NCI-H82 treated with DMSO at 0.1 percent for 48 hours (cell line): Measurements from ENCODE around the gene ATF7.
"Not testable (repeated sequence)": the region's sequence is repeated elsewhere in the genome, so short reads cannot be mapped to it uniquely, and the experiment has no call there.

Experiments
- DNase-seq: peaks from one replicate; lab custom pipeline; 2025; ENCODE audit not compliant: unreplicated experiment; lab: John Stamatoyannopoulos, UW

ATF7 gene

GRCh38 chr12:53567961-53568808 lies 58.0 kb downstream of the ATF7 start:
- DNase-seq = no peak

DNA sequence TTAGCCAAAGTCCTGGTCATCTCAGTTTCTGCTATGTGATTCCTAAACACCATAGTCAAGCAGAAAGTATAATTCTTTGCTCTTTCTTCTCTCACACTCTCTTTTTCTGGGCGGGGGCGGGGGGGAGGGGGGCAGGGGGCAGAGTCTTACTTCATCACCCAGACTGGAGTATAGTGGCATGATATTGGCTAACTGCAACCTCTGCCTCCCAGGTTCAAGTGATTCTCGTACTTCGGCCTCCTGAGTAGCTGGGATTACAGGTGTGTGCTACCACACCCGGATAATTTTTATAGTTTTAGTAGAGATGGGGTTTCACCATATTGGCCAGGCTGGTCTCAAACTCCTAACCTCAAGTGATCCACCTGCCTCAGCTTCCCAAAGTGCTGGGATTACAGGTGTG lies 60.8 kb downstream of the ATF7 start:
- not testable (repeated sequence) for DNase-seq

DNA sequence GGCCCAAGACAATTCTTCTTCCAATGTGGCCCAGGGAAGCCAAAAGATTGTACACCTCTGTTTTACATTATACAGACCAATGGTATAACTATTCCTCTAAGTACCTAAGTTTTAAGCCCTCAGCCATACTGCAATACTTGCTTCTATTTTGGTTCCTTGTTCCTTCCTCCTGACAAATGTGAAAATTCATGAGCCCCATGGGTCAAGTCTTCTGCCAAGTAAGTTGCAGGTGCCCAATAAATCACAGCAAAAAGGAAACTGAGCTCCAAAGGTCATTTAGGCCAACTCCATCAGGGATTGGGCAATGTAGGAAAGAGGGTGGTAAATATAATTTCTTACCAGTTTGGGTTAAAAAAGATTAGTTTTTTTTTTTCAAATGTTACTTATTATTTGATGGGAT lies 61.2 kb downstream of the ATF7 start:
- no peak for DNase-seq

GRCh38 chr12:53564278-53564677 lies 61.9 kb downstream of the ATF7 start:
- no peak for DNase-seq

- DNase-seq = no peak
These were observed 62.6 kb downstream of the ATF7 start for GRCh38 chr12:53563452-53564028.

DNA sequence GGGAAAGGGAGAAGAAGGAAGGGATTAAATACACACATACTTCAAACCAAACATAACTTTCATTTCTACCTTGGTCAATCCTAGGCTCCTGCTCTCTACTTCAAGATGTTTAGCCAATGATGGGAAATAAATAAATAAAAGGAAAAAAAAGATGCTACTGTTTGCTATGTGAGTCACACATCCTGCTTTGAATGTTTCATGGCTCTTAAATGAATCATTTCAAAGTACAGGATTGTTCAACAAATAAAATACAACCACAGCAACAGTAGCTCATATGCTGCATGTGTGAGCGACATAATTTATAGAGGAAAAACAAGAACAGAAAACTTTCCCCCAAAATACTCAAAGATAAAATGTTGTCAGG lies 64.6 kb downstream of the ATF7 start:
- DNase-seq = no peak

- no peak for DNase-seq
These were observed 65.1 kb downstream of the ATF7 start for GRCh38 chr12:53560912-53561589.

GRCh38 chr12:53560351-53560750 lies 65.8 kb downstream of the ATF7 start:
- DNase-seq = no peak

GRCh38 chr12:53558631-53559030 lies 67.6 kb downstream of the ATF7 start:
- DNase-seq = no peak

DNA sequence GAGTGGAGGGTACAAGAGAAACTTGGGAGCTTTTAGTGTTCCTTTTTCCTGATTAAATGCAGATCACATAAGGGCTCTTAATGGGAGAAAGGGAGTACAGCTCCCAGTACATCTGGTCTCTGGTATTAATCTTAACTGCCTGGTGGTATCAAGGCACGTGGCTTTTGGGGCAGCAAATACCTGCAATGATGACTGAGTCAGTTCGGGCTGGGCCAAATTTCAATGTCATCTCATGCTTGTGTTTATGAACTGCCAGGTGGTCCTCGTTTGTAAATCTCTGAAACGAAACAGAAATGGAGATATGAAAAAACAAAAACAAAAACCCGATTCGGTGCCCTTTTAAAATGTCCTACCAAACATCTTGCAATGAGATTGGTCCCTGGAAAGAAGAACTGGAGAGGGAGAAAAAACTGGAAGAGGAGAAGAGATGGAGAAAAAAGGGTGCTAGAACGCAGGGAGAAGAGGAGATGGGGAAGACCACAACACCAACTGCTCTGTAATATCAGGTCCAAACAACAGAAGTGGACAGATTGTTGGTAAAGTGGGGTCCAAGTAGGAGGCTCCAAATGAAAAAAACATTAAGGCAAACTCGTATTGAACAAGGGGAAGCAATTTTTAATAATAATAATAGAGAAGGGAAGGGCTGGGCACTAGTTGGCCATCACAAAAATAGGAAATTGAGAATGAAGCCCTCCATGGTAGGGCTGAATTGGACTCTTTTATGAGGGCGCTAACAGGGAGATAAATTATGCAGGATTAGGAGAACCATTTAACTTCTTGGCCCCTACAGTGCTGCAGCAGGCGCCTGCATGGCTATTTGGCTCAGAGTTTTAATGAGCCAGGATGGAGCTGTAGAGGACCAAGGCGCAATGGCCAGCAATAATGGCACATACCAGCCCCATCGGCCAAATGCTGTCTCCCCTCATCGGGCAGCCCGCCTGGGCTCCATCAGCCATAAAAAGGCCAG lies 73.5 kb downstream of the ATF7 start:
- no peak for DNase-seq

DNA sequence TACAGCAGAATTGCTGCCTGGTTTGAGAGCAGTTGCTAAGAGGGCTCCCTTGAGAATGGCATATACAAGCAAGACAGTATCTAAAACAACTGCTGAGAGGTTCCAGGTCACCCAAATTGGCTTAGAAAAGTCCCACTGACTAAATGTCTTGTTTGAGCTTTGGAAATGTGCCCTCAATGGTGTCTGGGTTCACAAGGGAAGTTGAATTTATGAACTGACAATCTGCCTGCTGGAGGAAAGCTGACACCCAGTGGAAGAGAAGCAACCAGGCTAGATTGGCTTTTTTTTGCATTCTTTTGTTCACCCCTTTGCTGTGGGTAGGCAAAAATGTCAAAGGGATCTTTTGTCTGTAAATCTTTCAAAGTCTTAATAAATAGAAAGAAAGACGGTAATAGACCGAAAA lies 74.3 kb downstream of the ATF7 start:
- no peak for DNase-seq

- no peak for DNase-seq
These were observed 75.6 kb downstream of the ATF7 start for GRCh38 chr12:53550595-53550994.

- DNase-seq = not testable (repeated sequence)
These were observed 76.1 kb downstream of the ATF7 start for GRCh38 chr12:53550131-53550530.

DNA sequence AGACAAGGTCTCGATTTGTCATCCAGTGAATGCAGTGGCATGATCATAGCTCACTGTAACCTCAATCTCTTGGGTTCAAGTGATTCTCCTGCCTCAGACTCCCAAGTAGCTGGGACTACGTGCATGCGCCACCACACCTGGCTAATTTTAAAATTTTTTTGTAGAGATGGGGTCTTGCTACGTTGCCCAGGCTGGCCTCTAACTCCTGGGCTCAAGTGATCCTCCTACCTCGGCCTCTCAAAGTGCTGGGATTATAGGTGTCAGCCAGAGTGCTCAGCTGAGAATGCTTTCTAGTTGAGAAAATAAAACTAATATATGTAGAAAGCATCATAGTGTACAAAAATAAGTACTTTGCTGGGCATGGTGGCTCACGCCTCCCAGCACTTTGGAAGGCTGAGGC lies 77.8 kb downstream of the ATF7 start:
- DNase-seq = not testable (repeated sequence)

DNA sequence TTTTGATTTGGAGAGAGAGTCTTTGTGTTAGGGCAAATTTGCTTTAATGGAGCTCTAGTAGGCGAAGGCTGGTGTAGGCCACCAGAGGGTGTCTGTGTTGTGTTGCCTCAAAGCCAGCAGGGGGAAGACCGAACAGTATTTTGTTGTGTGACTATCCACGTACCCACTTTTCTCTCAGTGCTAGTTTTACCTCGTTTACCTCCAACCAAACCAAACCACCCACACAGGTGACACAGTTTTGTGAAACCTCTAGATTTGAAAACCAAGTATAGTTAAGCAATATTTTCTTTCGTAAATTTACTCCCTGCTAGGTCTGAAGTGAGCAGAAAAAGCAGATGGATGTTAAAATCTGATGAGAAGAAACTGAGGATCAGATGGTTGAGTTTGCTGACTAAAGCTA lies 82.6 kb downstream of the ATF7 start:
- DNase-seq = peak; percentile 58

DNA sequence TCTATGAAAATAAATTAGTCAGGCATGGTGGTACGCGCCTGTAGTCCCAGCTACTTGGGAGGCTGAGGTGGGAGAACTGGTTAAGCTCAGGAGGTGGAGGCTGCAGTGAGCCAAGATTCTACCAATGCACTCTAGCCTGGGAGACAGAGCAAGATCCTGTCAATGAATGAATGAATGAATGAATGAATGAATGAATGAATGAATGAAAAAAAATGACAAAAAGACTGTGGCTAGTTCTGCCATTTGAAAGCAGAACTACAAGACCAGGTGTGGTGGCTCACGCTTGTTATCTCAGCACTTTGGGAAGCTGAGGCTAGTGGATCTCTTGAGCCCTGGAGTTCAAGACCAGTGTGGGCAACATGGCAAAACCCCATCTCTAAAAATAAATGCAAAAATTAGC lies 86.7 kb downstream of the ATF7 start:
- DNase-seq = no peak

GRCh38 chr12:53538209-53538689 lies 87.9 kb downstream of the ATF7 start:
- DNase-seq = no peak

DNA sequence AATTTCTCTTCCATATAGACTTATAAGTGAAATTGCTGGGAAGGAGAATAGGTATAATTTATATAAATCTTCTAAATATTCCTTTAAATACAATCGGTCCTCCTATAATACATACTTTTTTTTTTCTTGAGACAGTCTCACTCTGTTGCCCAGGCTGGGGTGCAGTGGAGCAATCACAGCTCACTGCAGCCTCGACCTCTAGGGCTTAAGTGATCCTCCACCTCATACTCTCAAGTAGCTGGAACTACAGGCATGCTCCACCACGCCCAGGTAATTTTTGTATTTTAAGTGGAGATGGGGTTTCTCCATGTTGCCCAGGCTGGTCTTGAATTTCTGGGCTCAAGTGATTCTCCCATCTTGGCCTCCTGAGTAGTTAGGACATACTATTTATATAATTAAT lies 89.2 kb downstream of the ATF7 start:
- DNase-seq = no peak

GRCh38 chr12:53533471-53533870 lies 92.7 kb downstream of the ATF7 start:
- DNase-seq = no peak

GRCh38 chr12:53532524-53533445 lies 93.4 kb downstream of the ATF7 start:
- DNase-seq = no peak
